Lung microvascular endothelial cell (primary cell): ENCODE data around the gene AGAP3. TPM values are rescaled to one million over a fixed set of nuclear protein-coding genes. Genes with fewer than 3 reads are reported as not detected.

Experiments
- DNase-seq, 2 donors: peaks; one replicate each; pipeline versions ENCODE4 v3.0.0 to v3.0.0-alpha.2; 2010; ENCODE audit warnings: low read depth in 2 of 2
- total RNA-seq: library from RNA; depleted of rRNA; stranded (reverse); fragments of >200 nt; gene quantifications from 2 replicates; pipeline ENCODE4 v1.2.1, GENCODE V29; 2014

Gene AGAP3
- total RNA-seq, 1 donor from 2014 or later: 62.5 TPM

- DNase-seq: peak; percentile 100
These were observed 28.1 kb upstream of the AGAP3 start for GRCh38 chr7:151057989-151058780.

DNA sequence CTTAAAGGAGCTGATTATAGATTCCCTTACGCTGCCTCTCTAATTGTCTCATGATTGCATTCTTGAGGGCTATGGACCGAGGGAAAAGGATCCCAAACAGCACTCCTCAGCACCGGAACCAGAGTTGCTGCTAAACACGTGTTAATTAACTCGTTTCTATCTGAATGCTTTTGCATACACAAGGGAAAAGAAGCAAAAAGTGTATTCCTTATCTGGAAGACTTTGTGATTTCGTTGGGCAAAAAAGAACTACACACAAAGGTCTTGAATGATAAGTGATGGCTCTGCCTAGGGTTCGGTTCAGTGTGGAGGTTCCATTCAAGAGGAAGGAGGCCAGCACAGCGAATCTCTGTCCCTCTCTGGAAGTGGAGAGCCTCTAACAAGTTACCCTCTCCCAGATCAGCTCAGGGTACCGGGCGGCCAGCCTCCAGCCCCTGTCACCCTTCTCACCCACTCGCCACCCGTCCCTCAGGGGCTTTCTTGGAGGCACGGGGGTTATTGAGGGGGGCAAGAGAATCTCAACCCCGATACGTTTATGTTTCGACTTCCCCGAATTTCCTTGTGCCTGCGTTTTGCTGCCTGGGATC, 27.4 kb upstream of the AGAP3 start:
- peak; percentile 21 to 29 for DNase-seq

- peak; percentile 79 to 85 for DNase-seq
These were observed 26.7 kb upstream of the AGAP3 start, which contains the start of gene SLC4A2 for GRCh38 chr7:151059367-151060112. Gene SLC4A2 (plus strand): TSS chr7:151059589. CDS start chr7:151061988, 2,399 bp downstream.

DNA sequence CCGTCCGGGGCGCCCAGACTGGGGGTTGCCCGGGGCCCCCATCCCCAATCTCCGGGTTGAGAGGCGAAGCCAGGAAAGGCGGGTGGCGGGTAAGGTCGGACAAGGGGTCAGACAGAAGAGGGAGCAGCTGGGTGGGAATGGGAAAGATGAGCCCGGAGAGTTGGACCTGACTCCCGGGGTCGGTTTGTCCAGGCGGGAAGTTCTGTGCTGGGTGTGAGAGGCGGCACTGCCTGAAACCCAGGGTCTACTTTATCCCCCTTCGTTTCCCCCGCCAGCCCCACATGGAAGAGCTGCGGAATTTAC, 26.2 kb upstream of the AGAP3 start:
- DNase-seq: no peak

- peak; percentile 40 to 43 for DNase-seq
These were observed 25.7 kb upstream of the AGAP3 start for GRCh38 chr7:151060416-151061212.

- no peak for DNase-seq
These were observed 24.8 kb upstream of the AGAP3 start for GRCh38 chr7:151061213-151062110.

DNA sequence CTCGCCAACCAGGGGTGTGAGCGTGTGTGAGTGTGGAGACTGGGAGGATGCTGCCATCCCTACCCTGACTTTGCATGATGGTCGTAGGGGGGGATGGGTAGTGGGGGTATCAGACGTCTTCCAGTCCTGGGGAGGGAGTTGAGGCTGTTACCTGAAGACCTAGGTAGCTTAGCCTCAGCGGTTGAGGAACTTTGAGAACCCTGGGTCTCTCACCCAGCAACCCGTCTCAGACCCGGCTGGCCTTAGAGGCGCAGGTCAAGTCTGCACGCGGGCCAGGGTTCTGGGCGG, 24.2 kb upstream of the AGAP3 start:
- DNase-seq: no peak

GRCh38 chr7:151062399-151063211, 23.7 kb upstream of the AGAP3 start:
- DNase-seq: no peak

DNA sequence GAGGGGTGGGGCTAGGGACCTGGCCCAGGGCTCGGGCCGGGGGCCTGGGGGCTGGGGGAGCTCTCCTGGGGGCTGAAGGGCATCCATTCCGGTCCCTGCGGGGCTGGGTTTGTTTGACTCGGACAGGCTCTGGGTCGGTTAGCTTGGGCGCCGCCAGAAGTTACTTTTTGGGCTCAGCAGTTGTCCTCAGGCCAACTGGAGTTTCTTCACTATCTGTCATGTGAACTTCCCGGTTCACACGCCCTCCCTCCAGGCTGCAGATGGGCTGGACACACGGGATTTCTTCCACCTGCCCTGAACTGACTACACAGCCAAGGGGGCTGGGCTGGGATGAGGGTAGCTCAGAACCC, 23.1 kb upstream of the AGAP3 start:
- no peak for DNase-seq

DNA sequence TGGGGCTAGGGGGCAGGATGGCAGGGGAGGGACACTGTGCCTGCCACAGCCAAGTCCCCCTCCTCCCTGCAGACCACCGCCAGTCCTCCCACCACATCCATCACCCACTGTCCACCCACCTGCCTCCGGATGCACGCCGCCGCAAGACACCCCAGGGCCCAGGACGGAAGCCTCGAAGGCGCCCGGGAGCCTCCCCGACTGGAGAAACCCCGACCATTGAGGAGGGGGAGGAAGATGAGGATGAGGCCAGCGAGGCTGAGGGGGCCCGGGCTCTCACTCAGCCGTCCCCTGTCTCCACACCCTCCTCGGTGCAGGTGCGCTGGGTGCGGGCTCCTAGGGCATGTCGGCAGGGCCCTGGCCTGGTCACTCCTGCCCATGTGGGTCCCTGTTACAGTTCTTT, 21.8 kb upstream of the AGAP3 start:
- DNase-seq: no peak

DNA sequence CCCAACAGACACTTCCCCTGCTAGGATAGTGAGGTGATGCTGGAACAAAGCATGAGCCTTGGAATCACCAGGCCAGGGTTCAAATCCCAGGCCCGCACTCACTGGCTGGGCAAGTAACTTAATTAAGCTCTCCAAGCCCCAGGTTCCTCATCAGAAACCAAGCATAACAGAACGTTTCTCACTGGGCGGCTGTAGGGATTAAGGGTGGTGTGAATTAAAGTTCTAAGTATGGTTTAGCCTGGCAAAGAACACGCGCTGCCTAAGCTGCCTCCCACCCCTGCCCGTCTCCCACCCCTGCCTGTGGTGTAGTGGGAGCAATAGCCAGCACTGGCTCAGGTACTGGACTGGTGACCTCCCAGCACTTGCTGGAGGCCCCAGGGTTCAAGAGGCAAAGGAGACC, 21.3 kb upstream of the AGAP3 start:
- no peak for DNase-seq

- no peak for DNase-seq
These were observed 20.8 kb upstream of the AGAP3 start for GRCh38 chr7:151065516-151065915.

- DNase-seq: no peak
These were observed 19.9 kb upstream of the AGAP3 start for GRCh38 chr7:151066273-151066974.

GRCh38 chr7:151068069-151068773, 18.1 kb upstream of the AGAP3 start:
- no peak for DNase-seq

GRCh38 chr7:151069841-151070573, 16.3 kb upstream of the AGAP3 start:
- DNase-seq: no peak

DNA sequence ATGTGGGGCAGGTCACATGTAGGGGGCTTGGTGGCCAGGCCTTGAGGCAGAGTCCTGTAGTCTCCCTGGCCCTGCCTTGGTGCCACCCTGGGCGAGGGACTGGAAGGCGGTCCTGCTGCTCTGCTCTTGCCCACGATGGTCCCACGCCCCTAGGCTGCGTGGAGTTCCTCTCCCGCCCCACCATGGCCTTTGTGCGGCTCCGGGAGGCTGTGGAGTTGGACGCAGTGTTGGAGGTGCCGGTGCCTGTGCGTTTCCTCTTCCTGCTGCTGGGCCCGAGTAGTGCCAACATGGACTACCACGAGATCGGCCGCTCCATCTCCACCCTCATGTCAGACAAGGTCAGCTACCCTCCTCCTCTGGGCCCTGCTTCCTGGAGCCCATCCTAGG, 15.7 kb upstream of the AGAP3 start:
- DNase-seq: no peak

DNA sequence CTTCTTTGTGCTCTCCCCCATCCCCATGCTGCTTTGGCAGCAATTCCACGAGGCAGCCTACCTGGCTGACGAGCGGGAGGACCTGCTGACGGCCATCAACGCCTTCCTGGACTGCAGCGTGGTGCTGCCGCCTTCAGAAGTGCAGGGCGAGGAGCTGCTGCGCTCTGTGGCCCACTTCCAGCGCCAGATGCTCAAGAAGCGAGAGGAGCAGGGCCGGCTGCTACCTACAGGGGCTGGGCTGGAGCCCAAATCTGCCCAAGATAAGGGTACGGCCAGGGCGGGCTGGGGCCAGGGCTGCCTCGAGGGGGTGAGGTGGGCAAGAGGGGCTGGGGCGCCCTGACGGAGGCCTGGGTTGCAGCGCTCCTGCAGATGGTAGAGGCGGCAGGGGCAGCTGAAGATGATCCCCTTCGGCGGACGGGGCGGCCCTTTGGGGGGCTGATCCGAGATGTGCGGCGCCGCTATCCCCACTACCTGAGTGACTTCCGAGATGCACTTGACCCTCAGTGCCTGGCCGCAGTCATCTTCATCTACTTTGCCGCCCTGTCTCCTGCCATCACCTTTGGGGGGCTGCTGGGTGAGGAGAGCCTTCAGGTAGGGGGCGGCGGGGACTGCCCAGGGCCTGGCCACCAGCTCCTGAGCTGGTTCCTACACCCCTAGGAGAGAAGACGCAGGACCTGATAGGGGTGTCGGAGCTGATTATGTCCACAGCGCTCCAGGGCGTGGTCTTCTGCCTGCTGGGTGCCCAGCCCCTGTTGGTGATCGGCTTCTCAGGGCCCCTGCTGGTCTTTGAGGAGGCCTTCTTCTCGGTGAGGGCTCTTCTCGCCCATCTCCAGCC, 15.0 kb upstream of the AGAP3 start:
- DNase-seq: no peak
